NCI-H510A (cell line): Measurements from ENCODE around the gene KPNB1.

Experiments
- DNase-seq: peaks from one replicate; lab custom pipeline; 2025; lab: John Stamatoyannopoulos, UW

The KPNB1 gene

GRCh38 chr17:47649153-47649971 is at the start of gene KPNB1:
Gene KPNB1, plus strand, starts transcription at chr17:47649919. Its CDS starts 326 bp downstream, at chr17:47650245.
- DNase-seq, result peak; percentile 100

- no peak for DNase-seq
These were observed 45.7 kb upstream of the KPNB1 start for GRCh38 chr17:47603830-47604597.

- no peak for DNase-seq
These were observed 45.2 kb upstream of the KPNB1 start for GRCh38 chr17:47604598-47604927.

GRCh38 chr17:47605011-47605410 is 44.7 kb upstream of the KPNB1 start:
- DNase-seq, result no peak

- DNase-seq, result no peak
These were observed 42.2 kb upstream of the KPNB1 start for GRCh38 chr17:47607481-47607880.

- DNase-seq, result no peak
These were observed 38.1 kb upstream of the KPNB1 start for GRCh38 chr17:47611372-47612350.

DNA sequence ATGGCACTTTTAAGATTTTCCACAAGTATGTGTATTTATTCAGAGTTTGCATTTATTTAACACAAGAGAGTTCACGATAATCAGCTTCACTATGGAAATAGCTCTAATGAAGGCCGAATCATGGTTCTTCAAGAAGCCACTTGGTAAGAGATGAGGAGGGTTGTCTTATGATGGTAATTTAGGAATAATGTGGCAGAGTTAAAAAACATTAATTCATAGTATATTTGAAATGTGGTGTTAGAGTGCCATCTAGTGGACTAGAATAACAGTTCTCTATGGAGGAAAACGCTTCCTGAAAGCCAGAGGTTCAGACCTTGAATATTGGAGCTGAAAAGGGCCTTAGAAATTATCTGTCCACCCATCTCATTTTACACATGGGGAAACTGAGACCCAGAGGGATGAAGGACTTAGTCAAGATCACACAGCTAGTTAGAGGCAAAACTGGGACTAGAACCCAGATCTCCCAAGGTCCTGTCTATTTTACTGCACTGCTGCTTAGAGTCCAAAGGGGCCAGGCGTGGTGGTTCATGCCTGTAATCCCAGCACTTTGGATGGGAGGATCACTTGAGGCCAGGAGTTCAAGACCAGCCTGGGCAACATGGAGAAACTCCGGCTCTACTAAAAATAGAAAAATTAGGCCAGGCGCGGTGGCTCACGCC is 33.8 kb upstream of the KPNB1 start:
- DNase-seq, result no peak

DNA sequence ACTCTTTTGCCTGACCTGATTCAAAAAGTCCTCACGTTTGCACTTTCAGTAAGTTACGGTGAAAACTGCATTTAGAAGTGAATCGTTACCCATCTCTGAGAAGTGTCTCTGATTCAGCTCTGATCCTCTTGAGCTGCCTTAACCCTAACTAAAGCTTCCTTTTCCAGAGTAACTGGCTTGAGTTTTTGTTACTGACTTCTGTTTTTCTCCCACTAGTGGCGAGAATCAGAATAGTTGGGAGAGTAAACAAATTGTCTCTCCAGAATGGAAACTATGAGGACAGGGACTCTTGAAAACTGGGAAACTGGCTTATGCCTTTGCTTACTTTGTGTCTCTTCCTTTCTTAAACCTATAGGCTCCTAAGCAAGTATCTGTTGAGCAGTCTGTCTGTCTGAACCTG is 31.3 kb upstream of the KPNB1 start:
- no peak for DNase-seq

GRCh38 chr17:47620503-47621245 is 29.0 kb upstream of the KPNB1 start:
- DNase-seq, result no peak

GRCh38 chr17:47621293-47622179 is 28.2 kb upstream of the KPNB1 start:
- DNase-seq, result no peak

- no peak for DNase-seq
These were observed 27.6 kb upstream of the KPNB1 start for GRCh38 chr17:47622180-47622549.

DNA sequence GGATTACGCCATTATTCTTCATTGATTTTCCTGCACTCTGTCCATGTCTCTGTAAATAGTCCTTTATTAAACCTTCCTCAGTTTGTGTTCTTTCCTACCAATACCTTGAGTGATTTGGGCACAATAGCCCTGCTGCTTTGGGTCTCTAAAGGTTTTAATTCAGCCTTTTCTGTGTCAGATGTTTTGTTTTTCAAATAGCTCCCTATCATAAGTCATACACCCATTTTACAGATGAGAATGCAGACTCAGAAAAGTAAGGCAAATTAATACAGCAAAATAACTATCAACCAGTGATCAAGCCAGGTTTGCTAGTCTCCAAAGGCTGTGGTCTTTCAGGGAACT is 25.0 kb upstream of the KPNB1 start:
- DNase-seq, result no peak

DNA sequence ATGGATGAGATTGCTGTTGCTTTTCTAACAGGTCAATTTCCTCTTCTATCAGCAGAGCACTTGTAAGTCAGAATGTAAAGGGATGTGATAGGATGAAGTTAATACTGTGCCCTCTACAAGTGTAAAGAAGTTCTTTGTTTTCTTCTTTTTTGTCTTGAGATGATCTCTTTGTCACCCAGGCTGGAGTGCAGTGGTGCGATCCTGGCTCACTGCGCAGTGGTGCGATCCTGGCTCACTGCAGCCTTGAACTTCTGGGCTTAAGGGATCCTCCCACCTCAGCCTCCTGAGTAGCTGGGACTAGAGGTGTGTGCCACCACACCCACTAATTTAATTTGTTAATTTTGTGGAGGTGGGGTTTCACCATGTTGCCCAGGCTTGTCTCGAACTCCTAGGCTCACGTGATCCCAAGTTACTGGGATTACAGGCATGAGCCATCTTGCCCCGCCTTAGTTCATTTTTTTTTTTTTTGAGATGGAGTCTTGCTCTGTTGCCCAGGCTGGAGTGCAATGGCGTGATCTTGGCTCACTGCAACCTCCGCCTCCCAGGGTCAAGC is 21.6 kb upstream of the KPNB1 start:
- no peak for DNase-seq

DNA sequence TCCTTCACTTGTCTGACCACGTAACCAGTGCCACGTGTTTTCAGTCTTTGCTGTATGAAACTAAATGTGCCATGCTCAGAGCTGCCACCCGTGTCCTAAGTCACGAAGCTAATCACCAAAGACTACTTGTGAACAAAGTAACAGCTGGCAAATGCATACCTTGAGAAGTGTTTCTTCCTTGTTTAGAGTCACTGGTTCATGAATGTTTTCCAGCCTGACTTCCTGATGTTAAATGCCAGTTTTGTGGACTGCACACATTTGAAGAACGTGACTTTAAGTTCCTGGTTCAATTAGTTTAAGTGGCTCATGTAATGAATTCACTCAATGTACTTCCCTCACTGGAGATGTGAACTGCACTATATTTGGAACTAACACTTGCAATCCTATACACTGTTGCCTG is 19.9 kb upstream of the KPNB1 start:
- DNase-seq, result no peak

DNA sequence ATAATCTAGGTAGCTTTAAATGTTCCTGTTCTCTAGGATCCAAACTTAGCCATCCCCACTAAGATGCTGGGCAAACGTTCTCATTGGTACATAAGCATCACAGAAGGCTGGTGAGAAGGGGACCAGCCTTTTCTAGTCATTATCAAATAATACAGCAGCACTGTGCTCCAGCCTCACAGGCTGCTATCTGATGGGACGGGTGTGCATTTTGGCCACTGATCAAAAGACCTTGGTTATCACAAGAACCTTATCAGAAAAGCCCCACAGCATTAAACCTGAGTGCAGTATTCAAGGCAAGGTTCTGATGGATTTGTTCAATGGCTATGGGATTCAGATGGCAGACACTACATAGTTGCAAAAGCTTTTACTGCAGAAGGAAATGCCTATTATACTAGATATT is 19.1 kb upstream of the KPNB1 start:
- DNase-seq, result no peak

DNA sequence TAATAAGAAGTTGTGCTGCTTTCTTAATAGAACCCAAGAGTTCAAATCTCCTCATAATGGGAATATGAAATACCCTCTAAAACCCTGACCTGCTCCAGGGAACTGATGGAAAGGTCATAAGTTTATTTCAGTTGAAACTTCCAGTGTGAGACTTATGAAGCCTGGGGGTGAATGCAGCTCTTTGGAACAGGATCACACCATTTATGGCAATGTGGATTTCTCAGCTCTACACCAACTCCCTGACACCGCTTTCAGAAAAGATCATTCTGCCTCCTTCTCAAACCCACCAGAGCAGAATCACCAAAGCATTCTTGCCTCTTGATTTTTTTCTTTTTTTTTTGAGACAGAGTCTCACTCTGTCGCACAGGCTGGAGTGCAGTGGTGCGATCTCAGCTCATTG is 16.7 kb upstream of the KPNB1 start:
- DNase-seq, result no peak

DNA sequence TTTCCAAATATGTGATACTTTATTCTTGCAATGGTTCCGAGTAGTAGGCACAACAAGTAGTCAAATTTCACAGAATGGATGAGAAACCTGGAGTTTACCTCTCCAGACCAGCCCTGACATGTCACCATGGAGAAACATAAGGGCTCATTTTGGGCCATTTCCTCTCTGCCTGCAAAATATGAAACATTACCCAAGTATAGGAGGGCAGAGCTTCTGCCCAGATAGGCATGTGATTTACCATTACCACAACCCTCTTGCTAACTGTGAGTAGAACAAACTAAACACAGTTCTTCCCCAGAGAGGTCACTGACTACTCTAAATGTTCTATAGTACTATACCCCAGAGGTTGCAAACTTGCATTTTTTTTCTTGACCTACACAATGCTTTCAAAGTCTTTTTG is 15.7 kb upstream of the KPNB1 start:
- no peak for DNase-seq

- DNase-seq, result no peak
These were observed 14.8 kb upstream of the KPNB1 start for GRCh38 chr17:47634870-47635269.

DNA sequence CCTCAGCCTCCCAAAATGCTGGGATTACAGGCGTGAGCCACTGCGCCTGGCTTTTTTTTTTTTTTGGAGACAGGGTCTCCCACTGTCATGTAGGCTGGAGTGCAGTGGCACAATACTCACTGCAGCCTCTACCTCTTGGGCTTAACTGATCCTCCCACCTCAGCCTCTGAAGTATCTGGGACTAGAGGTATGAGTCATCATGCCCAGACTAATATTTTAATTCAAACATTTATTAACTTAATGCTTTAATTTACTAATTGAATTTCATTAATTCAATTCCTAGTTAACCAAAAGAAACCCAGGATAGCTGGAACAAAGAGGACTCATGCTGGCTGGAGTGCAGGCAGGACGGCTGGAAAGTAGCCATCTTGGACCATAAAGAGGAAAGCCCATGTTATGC is 14.0 kb upstream of the KPNB1 start:
- DNase-seq, result no peak
